Measurements from ENCODE around the gene FGD5.
"Not testable (repeated sequence)": the region's sequence is repeated elsewhere in the genome, so short reads cannot be mapped to it uniquely, and the experiment has no call there.

The FGD5 gene

DNA sequence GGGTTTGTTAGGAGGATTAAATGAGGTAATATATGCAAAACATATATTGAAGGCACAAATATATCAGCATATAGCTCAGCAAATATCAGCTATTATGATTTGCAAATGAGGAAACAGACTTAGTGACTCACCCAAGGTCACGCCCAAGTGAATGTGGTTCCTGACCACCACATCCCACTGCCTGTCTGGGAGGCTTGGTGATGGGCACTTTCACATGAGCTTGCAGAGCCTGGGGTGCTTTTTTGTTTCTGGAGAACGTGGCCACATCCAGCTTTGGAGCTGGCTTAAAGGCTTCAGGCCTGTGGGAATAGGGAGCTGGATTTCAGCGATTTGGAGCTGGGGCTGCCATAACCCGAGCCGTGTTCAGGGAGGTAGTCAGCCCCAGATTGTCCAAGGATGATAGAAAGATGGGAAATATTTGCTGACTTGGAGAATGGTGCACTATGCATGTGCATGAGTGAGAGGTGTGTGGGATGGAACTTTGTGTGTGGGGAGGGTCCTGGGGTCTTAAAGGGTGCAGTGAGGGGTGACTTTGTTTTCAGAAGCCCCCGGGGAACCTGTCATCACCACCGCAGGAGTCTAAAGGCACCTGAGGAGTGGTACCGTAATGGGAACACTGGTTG lies 12.0 kb upstream of the FGD5 start:
- no peak for DNase-seq (ENCODE audit: low read depth, low spot score)

DNA sequence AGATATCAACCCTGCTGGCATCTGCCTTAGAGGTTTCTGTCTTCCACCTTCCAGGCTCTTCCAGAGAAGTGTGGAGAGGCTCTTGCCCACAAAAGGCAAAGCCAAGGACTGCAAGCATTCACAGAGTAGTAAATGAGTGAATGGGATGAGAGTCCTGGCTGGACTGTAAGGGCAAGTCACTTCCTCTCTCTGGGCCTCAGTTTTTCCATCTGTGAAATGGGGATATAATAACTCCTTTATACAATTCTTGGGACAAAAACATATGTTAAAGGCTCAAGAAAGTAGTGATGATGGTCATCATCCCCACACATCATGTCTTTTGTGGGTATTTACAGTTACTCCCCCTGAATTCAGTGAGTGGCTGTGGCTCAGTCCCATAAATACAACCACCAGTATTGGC lies 10.7 kb upstream of the FGD5 start:
- no peak for DNase-seq (ENCODE audit: low read depth, low spot score)

DNA sequence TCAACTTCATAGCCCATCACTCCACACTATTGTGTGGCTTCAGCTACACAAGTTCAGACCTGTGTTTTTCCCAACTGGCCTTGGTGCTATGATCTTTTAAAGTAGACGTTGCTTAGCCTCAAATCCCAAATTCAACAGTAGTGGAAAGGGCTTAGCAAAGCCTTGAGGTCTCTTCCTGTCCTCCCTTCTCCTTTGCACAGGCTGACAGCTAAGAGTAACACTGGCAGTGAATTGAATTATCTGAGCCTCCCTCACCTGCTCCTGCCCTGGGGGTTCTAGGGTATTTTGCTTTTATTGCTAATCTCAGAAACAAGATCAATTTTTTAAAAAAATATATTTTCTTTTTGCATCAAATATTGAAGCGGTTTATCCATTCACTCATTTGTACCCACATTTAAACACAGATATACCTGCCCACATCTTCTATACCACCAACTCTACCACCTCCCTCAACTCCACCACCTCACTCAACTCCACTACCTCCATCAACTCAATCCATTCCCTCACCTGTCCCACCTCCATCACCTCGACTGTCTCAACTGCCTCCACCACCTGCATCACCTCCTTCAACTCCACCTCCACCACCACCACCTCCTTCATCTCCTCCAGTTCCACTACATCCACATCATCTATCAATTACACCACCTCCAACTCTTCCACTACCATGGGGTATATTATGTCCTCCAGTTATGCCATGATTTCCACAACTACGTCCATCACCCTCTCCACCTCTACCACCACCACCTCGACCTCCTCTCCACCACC lies 10.1 kb upstream of the FGD5 start:
- DNase-seq (ENCODE audit: low read depth, low spot score): no peak

DNA sequence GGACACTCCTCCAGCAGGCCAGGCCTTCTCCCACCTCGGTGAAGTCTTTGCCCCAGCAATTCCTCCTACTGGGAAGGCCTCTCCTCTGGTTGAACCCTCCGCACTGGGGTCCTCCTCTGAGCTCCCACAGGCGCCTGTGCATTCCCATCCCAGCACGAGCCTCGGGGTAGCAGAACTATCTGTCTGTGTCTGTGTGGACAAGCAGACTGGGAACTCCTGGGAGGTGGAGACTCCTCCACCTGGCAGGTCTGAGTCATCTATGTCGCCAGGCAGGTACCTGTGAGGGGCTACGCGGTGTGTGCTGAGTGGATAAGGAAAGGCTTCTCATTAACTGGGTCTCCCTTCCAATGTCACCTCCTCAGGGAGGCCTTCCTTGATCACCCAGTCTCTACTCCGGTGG lies 9.2 kb upstream of the FGD5 start:
- DNase-seq (ENCODE audit: low read depth, low spot score): not testable (repeated sequence)

DNA sequence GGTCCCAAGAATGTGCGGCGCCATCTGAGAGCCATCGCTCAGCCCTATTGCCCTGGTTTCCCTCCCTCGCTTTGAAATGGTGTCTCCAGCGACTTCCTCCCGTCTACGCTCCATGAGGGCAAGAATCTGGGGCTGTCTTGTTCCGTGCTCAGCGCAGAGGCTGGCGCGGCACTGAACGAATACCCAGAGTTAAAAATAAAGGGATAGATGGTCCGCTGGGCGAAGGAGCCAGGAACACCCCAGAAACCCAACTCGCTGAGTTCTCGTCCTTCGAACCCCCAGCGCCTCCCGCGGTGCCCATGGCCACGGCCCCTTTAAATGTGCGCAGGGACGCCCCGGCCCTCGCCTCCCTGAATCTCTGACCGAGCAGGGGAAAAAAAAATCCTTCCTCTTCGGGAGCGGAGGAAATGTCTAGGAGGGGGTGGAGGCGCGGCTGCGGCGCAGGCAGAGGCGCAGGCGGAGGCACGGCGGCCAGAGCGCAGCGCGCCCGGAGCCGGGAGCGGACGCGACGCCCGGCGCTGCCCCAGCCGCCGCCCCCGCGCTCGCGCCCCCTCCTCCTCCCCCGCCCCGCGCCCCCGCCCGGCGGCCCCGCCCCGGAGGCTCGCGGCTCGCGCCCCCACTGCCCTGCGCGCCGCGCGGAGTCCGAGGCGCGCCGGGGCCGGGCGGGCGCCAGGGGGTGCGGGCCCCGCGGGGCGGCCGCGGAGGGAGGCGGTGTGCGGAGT lies 8.5 kb upstream of the FGD5 start:
- no peak for DNase-seq (ENCODE audit: low read depth, low spot score)

DNA sequence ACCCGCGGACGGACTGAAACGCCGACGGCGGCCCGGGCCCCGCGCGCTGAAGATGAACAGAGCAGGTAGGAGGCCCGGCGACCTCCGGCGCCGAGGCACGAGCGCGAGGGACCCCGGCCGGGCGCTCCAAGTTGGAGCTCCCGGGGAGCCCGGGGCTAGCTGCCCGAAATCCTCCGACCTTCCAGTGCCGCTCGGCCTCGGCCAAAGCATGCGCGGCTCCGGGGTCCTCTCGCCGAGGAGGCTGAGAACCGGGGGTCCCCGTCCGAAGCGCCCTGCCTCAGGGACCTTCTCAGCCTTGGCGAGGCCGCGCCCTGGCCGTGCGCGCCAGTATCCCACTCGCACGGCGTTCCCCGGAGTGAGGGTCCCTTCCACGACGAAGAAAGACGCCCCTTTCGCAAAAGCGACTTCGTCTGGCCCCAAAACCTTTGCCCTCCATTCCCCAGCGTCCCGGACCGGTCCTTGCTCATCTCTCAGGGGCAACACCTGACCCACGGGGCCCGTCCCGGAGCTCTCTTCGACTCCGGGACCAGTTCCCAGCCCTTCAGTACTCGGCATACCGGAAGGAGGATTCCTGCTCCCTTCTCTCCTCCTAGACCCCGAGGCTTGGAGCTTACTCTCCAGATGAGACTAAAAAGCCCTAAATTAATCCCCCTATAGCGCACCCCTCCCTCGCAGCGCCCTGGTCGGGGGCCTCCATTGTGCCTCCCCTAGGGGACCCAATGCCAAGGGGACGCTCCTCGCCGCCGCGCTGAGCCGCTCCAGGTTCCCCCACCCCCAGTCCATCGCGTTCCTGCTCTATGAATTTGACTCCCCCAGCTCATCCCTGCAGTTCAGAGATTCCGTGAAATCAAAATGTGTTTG lies 7.7 kb upstream of the FGD5 start:
- no peak for DNase-seq (ENCODE audit: low read depth, low spot score)

DNA sequence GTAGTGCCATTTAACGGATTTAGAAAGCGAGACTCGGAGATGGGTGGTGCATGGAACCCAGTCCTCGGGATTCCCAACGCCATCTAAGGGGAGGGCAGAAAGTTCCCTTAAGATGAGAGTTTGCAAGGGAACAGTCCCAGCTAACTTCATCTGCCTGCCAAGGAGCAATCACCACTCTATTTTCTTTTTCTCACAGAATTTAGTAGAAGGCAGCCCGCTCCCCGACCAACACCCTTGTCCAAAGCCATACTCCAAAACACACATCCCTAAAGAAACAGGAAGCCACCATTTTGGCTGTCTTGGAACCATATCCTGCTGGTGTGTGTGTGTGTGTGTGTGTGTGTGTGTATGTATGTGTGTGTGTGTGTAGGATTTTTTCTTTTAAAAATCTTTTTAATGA lies 7.1 kb upstream of the FGD5 start:
- no peak for DNase-seq (ENCODE audit: low read depth, low spot score)

DNA sequence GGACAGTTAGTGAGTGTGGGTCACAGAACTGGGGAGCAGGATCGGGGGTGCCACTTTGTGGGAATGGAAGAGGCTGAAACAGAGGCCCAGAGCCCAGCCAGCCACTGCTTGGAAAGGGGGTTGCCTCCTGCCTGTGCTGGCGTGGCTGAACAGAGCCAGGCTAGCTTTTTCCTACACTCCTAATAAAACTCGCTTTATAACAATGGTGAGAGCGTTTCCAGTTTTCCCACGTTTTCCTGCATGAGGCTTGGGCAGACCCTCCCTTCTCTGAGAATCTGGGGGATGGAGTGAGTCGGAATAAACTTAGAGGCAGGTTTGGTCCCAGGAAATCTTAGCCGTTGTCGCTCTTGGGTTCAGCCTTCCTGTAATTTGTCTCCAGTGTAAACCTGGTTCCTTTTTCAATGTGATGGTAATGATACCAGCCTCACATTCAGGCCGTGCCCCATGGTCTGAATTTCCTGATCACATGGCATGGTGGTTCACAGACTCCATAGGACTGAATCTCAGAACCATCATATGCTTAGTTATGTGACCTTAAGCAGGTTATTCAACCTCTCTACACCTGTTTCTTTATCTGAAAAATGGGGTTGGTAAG lies 6.5 kb upstream of the FGD5 start:
- no peak for DNase-seq (ENCODE audit: low read depth, low spot score)

DNA sequence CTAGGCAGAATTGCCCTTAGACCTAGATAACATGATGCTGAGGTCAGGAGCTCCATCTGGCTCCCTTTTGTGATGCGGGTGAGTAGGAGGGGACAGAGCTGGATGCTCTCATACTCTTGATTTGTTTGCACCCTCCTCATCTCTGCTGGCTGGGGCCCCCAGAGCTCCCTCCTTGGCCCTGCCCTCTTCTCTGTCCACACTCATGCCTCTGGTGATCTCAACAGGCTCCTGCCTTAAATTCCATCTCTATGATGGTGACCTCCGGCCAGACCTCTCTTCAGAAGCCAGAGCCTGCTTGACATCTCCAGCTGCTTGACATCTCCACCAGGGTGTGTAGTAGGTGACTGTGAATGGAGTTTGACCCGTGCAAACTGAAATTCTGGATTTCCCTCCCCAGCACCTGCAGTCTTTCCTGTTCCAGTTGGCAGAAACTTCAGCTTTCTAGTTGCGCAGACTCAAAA lies 4.3 kb upstream of the FGD5 start:
- no peak for DNase-seq (ENCODE audit: low read depth, low spot score)

DNA sequence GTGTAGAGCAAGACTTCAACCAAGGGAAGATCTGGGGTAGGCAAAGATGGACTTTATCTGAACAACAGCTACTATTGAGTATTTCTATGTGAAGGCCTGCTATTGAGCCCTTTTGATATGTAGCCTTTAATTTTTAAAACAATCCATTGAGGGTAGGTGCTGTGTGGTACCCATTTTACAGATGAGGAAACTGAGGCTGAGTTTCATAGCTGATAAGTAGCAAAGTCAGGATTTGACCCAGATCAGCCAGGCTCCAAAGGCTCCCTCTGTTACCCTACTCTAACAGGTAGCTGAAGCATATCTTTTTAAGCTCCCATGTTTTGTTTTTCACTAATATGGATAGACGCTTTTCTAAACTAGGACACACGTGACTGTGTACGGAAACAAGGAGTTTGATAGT lies 2.4 kb upstream of the FGD5 start:
- no peak for DNase-seq (ENCODE audit: low read depth, low spot score)

DNA sequence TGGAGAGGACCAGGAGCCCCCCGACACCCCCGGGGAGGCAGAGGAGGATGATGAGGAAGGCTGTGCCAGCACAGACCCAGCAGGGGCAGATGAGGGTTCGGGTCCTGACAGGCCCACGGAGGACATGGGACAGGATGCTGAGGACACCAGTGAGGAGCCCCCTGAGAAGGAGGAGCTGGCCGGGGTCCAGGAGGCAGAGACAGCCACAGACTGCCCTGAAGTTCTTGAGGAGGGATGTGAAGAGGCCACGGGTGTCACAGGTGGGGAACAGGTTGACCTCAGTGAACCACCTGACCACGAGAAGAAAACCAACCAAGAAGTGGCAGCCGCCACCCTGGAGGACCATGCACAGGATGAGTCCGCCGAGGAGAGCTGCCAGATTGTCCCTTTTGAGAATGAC lies 909 bp downstream of the FGD5 start:
- DNase-seq (ENCODE audit: low read depth, low spot score): no peak

DNA sequence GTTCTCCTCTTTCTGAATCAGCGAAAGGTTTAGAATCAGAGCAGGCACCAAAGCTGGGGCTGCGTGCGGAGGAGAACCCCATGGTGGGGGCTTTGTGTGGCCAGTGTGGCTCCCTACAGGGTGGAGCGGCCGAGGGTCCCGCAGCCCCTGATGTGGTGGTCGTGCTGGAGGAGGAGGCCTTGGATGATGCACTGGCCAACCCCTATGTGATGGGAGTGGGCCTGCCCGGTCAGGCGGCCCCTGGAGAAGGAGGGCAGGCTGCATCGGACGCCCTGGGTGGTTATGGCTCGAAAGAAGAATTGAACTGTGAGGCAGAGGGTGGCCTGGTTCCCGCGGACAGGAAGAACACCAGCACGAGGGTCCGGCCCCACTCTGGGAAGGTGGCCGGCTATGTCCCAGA lies 1.4 kb downstream of the FGD5 start:
- no peak for DNase-seq (ENCODE audit: low read depth, low spot score)

DNA sequence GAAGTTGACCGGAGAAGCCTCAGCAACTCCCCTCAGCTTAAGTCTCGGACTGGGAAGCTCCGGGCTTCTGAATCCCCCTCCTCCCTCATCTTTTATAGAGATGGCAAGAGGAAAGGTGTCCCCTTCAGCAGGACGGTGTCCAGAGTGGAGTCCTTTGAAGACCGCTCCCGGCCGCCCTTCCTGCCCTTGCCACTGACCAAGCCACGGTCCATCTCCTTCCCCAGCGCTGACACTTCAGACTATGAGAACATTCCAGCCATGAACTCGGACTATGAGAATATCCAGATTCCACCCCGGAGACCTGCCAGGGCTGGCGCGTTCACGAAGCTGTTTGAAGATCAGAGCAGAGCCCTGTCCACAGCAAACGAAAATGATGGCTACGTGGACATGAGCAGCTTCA lies 2.4 kb downstream of the FGD5 start:
- no peak for DNase-seq (ENCODE audit: low read depth, low spot score)

DNA sequence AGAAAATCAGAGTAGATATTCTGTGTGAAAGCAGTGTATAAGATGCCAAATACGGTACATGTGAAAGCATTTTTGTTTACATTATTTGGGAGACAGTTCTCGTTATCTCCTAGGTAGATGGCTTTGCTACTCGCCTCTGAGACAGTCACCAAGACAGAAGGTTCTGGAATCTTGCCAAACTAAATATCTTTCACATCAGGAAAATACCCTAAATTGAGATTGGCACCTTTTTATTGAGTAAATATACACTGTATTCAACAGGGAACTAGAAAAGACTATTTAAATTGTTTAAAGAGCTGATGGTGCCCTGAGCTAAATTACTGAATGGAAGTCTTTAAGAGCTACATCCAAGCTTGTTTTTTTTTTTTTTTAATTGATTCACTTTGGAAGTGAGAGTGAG lies 3.4 kb downstream of the FGD5 start:
- DNase-seq (ENCODE audit: low read depth, low spot score): no peak

DNA sequence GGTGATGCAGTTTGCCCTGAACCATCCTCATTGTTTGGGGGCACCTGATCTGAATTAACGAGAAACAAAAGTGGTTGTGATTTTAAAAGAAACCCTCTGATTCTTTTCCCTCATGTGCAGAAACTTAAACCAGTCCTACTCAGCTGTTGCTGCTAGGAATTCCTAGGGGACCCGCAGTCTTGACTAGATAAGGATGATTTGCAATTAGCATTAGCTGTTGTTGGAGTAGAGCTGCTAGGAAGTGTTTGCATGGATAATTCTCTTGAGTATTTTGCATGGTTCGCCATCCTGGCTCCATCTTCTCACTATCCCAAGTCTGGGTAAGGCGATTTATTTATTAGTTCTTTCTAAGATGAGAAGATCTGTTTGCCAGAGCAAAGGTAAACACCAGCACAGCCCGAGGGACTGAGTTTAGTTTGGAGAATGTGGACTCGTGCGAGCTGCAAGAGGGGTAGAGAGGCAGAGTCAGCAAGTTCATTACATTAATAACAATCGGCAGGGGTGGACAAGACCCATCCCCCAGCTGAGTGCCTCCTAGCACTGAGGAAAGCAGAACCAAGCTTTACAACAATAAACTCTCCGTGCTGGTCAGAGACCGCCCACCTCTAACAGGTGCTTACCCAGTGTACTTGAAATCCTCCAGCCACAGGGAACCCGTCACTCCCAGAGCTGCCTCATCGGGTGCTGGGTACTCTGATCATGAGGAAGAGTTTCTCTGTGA lies 4.1 kb downstream of the FGD5 start:
- DNase-seq (ENCODE audit: low read depth, low spot score): no peak

DNA sequence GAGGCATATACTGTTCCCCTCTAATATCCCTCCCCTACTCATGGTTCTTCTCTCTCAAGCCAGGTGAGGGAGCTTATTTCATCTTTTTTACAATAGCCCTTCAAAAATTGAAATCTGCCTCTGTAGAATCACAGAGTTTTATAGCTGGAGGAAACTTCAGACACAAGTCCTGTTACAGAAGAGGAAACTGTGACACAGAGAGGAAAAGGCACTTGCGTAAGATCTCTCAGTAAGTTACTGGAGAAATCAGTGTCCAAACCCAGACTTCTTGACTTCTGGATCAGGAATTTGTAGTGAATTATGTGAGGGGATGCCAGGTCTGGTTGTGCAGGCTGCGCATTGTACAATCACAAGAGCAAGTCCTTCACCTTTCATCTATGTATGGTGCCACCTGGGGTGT lies 4.6 kb downstream of the FGD5 start:
- no peak for DNase-seq (ENCODE audit: low read depth, low spot score)

DNA sequence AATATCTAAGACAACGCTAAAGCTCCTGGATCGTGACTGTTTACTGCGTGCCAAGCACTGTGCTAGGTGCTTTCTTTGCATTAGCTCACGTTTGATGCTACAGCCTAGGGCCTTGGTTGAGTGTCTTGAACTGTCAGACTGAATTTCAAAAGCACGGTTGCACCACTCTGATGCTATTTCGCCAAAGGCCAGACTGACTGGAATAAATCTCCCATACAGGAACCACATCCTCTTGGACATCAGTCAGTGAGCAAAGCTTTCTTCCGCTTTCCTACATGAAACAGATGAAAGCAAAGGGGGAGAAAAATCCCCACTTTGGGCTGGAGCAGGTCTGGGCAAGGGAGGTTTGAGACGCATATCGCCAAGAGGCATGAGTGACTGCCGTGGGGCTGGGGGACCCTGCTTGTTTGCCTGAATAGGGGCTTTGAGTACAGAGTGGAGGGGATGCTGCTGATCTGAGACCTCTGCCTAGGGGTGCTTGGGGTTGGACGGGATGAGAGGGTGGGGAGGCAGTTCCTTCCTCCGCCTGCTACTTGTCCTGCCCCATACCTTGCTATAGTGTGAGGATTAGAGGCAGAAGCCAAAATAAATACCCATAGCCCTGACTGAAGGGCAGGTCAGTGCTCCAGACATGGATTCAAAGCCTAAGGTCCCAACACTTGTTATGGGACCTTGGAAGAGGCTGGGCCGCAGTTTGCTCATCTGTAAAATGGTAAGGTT lies 5.3 kb downstream of the FGD5 start:
- no peak for DNase-seq (ENCODE audit: low read depth, low spot score)

DNA sequence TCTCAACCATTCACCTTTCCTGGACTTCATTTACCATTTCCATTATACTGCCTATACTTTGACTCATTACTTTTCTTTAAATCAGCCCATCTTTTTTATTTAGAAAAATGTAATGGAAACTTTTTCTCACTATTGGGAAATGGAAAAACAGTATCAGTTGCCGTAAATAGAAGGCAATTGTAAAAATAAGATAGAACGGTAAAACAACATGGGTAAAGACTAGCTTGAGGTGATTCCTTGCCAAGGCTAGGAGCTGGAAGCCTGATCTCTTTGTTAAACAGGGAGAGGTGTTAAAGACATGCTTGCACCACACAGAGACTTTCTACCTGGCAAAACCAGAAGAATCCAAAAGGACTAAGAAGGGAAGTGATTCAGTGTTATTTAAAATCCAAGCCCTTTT lies 5.9 kb downstream of the FGD5 start:
- no peak for DNase-seq (ENCODE audit: low read depth, low spot score)

DNA sequence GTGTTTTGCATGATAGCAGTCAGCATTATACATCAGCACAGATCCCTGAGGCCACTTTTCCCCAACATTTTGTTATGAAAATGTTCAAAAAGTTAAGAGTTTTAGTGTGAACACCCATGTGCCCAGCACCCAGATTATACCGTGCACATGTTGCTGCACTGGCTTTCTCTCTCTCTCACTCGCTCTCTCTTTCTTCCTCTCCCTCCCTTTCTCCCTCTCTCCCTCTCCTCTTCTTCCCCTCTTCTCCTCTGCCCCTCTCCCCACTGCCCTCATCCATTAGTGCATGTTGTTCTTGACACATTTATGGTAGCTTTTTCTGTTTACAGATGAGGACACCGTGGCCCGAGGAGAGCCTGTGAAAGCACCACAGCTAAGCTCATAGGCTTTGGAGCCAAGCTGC lies 7.3 kb downstream of the FGD5 start:
- DNase-seq (ENCODE audit: low read depth, low spot score): no peak

DNA sequence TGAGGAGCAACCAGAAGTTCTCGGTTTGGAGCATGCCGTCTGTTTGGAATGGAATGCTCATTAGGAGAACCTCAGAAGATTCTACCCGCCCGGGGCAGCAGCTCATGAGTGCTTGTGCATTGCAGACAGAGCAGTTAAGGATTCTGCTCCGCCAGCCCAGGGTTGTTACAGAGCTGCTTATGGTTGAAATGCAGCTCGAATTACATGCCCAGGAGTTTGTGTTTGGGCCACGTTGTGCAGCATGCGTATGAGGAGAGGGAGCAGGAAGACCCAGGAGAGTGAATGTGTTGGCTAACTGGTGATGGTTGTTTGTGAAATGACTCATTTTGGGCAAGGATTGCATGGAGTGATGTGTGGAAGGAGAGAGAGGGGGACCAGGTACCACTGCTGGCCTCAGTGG lies 9.0 kb downstream of the FGD5 start:
- DNase-seq (ENCODE audit: low read depth, low spot score): no peak
